ENCODE measurements around the gene SPHK1. TPM values are rescaled to one million over a fixed set of nuclear protein-coding genes. Genes with fewer than 3 reads are reported as not detected.

SPHK1 gene
- polyA plus RNA-seq, 1 donor from 2014 or later: 2.7 TPM

GRCh38 chr17:76408037-76408849 lies 23.8 kb downstream of the SPHK1 start:
- no peaks in the 10 kb centered on the region for H3K9me3 ChIP-seq (ENCODE audit: low read length)
- H3K27me3 ChIP-seq (ENCODE audit: insufficient read depth, low read depth, low read length): no peaks in the 10 kb centered on the region
- no peaks in the 10 kb centered on the region for H3K36me3 ChIP-seq (ENCODE audit: insufficient read depth, low read length)
- TF ChIP-seq CTCF (IDR thresholded peaks at IDR 0.05; ENCODE audit: poor library complexity, severe bottlenecking) (peak; percentile 90), RAD21 (conservative IDR thresholded peaks at IDR 0.05) (peak; percentile 86), MXI1 (conservative IDR thresholded peaks at IDR 0.05; ENCODE audit: poor library complexity, severe bottlenecking) (no peak), EP300 (conservative IDR thresholded peaks at IDR 0.05; ENCODE audit: poor library complexity, severe bottlenecking) (no peak), SMC3 (conservative IDR thresholded peaks at IDR 0.05; ENCODE audit: poor library complexity) (peak; percentile 90), TAF1 (IDR thresholded peaks at IDR 0.05; ENCODE audit: low read depth) (no peak), POLR2AphosphoS5 (IDR thresholded peaks at IDR 0.05) (no peak), REST (IDR thresholded peaks at IDR 0.05; ENCODE audit: borderline replicate concordance) (no peak), EZH2 (IDR thresholded peaks at IDR 0.05; ENCODE audit: borderline replicate concordance, insufficient read depth, low read length, poor library complexity, severe bottlenecking) (no peak)
- no peak overlapping the region for H3K9ac ChIP-seq (ENCODE audit: low read length)
- H2AFZ ChIP-seq (ENCODE audit: low read depth, low read length): no peak overlapping the region
- H4K20me1 ChIP-seq (ENCODE audit: insufficient read depth): no peaks in the 10 kb centered on the region
- H3K4me2 ChIP-seq (ENCODE audit: low read length): no peak overlapping the region
- H3K79me2 ChIP-seq (replicated peaks; ENCODE audit: insufficient read depth, low read length): peaks cover 3% of the 10 kb centered on the region
- H3K4me3 ChIP-seq (ENCODE audit: low read length): no peak overlapping the region
- no peaks in the 10 kb centered on the region for H3K9me2 ChIP-seq (ENCODE audit: insufficient read depth, low read length)
- H3F3A ChIP-seq (ENCODE audit: insufficient read depth, low read length, poor library complexity, severe bottlenecking): no peaks in the 10 kb centered on the region
- no peak overlapping the region for H3K27ac ChIP-seq (ENCODE audit: low read length)

DNA sequence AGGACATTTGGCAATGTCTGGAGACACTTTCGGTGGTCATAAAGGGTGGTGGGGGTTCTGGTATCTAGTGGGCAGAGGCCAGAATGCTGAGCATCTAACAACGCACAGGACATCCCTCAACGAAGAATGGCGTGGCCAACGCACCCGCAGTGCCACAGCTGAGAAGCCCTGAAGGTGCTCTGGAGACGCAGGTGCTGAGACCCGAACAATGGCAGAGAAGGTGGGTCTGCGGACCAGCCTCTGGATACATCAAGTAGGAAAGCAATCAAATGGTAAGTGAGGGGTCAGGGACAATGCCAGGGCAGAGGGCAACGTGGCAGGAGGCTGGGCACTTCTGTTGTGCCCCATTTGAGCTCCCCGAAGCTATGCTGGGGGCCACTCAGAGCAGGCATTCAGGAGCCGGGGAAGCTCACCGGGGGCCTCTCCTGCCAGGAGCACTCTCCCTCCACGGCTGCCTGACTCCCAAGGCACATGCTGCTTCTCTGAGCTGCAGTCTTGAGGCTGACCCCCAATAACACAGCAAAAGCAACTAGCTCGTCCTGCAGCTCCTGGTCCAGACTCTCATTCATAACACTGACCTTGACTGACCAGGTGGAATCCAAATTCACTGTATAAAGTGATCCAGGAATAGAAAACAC lies 26.0 kb downstream of the SPHK1 start:
- Histone ChIP-seq H3K9ac (ENCODE audit: low read length) (no peak overlapping the region), H3K9me2 (ENCODE audit: insufficient read depth, low read length) (no peaks in the 10 kb centered on the region), H3K36me3 (ENCODE audit: insufficient read depth, low read length) (no peaks in the 10 kb centered on the region), H3K27ac (ENCODE audit: low read length) (no peak overlapping the region), H3K79me2 (replicated peaks; ENCODE audit: insufficient read depth, low read length) (peaks cover 3% of the 10 kb centered on the region), H3F3A (ENCODE audit: insufficient read depth, low read length, poor library complexity, severe bottlenecking) (no peaks in the 10 kb centered on the region), H3K27me3 (ENCODE audit: insufficient read depth, low read depth, low read length) (no peaks in the 10 kb centered on the region), H2AFZ (ENCODE audit: low read depth, low read length) (no peak overlapping the region), H3K9me3 (ENCODE audit: low read length) (no peaks in the 10 kb centered on the region), H3K4me3 (ENCODE audit: low read length) (no peak overlapping the region), H3K4me2 (ENCODE audit: low read length) (no peak overlapping the region), H4K20me1 (ENCODE audit: insufficient read depth) (no peaks in the 10 kb centered on the region)
- TF ChIP-seq TAF1 (IDR thresholded peaks at IDR 0.05; ENCODE audit: low read depth): no peak
- no peak for TF ChIP-seq CTCF (IDR thresholded peaks at IDR 0.05; ENCODE audit: poor library complexity, severe bottlenecking)
- no peak for TF ChIP-seq RAD21 (conservative IDR thresholded peaks at IDR 0.05)
- TF ChIP-seq EZH2 (IDR thresholded peaks at IDR 0.05; ENCODE audit: borderline replicate concordance, insufficient read depth, low read length, poor library complexity, severe bottlenecking): no peak
- no peak for TF ChIP-seq EP300 (conservative IDR thresholded peaks at IDR 0.05; ENCODE audit: poor library complexity, severe bottlenecking)
- no peak for TF ChIP-seq REST (IDR thresholded peaks at IDR 0.05; ENCODE audit: borderline replicate concordance)
- no peak for TF ChIP-seq MXI1 (conservative IDR thresholded peaks at IDR 0.05; ENCODE audit: poor library complexity, severe bottlenecking)
- no peak for TF ChIP-seq SMC3 (conservative IDR thresholded peaks at IDR 0.05; ENCODE audit: poor library complexity)

Measured in neural cell (in vitro differentiated cells).